ENCODE measurements around the gene ZNF208.

Gene ZNF208

DNA sequence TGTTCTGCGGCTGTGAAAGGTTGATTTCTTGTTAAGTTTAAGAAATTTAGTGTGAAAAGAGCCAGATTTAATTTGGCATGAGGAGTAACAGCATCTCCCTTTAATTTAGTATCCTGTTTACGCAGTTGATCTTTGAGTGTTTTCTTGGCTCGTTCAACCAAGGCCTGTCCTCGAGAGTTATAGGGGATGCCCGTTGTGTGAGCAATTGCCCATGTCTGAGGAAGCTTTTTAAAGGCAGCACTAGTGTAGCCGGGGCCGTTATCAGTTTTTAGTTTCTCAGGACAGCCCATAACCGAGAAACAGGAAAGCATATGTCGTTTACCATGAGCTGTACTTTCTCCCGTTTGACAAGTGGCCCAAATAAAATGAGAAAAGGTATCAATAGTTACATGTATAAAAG is 127.2 kb downstream of the ZNF208 start:
- no peak for DNase-seq

Measured in NCI-H2171 (cell line).